ENCODE data around the gene IQCN.

GRCh38 chr19:18304208-18304457 lies 29.9 kb upstream of the IQCN start:
- TF ChIP-seq CTCF (IDR thresholded peaks at IDR 0.05 in 4 of 5, conservative IDR thresholded peaks at IDR 0.05 in 1 of 5) (no peak), POLR2A (IDR thresholded peaks at IDR 0.05) (no peak)

Measured in gastrocnemius medialis (tissue), 4 donors.